ENCODE data around the gene LONP1. TPM values are rescaled to one million over a fixed set of nuclear protein-coding genes. Genes with fewer than 3 reads are reported as not detected.
A peak's percentile ranks its signal among the peaks of the same experiment; 100 is the strongest.

The LONP1 gene
- total RNA-seq, 6 experiments from 2014 or later: 67.9 to 86.0 (median 72.9) TPM

GRCh38 chr19:5681391-5682106 is 38.4 kb downstream of the LONP1 start:
- no peaks in the 10 kb centered on the region for H3K9me3 Mint-ChIP-seq
- no peak for DNase-seq
- TF ChIP-seq CTCF (IDR thresholded peaks at IDR 0.05): no peak
- H3K27me3 Mint-ChIP-seq (ENCODE audit: insufficient read depth): peaks cover 14% of the 10 kb centered on the region
- peak overlapping the region; percentile 70; the same call in 1 of the 2 replicates for H3K27ac Mint-ChIP-seq
- H3K4me1 Mint-ChIP-seq (ENCODE audit: low read depth): peaks cover 24% of the 10 kb centered on the region
- H3K4me3 Mint-ChIP-seq: peak overlapping the region; percentile 85
- no peaks in the 10 kb centered on the region for H3K36me3 Mint-ChIP-seq (ENCODE audit: low read depth)

- Mint-ChIP-seq H3K9me3 (no peaks in the 10 kb centered on the region), H3K36me3 (ENCODE audit: low read depth) (no peaks in the 10 kb centered on the region), H3K27me3 (ENCODE audit: insufficient read depth) (peaks cover 14% of the 10 kb centered on the region), H3K27ac (peak within 1 kb of the TSS; percentile 99), H3K4me3 (peak within 1 kb of the TSS; percentile 100), H3K4me1 (ENCODE audit: low read depth) (peaks cover 21% of the 10 kb centered on the region)
- DNase-seq: peak; percentile 98
- peak; percentile 10; the same call in 1 of the 2 replicates for TF ChIP-seq CTCF (IDR thresholded peaks at IDR 0.05)
Measured at GRCh38 chr19:5680437-5681368, 39.2 kb downstream of the LONP1 start, which contains the start of the genes HSD11B1L and MICOS13. HSD11B1L (plus strand) TSS chr19:5681027; CDS start chr19:5684833, 3,806 bp downstream. MICOS13 (minus strand) TSS chr19:5680516; CDS start chr19:5680486, 30 bp downstream.

- peak overlapping the region; percentile 99 for H3K27ac Mint-ChIP-seq
- peaks cover 21% of the 10 kb centered on the region for H3K4me1 Mint-ChIP-seq (ENCODE audit: low read depth)
- no peaks in the 10 kb centered on the region for H3K36me3 Mint-ChIP-seq (ENCODE audit: low read depth)
- TF ChIP-seq CTCF (IDR thresholded peaks at IDR 0.05): no peak
- no peak for DNase-seq
- peaks cover 17% of the 10 kb centered on the region for H3K27me3 Mint-ChIP-seq (ENCODE audit: insufficient read depth)
- H3K4me3 Mint-ChIP-seq: peak overlapping the region; percentile 100
- H3K9me3 Mint-ChIP-seq: no peaks in the 10 kb centered on the region
Measured at GRCh38 chr19:5680084-5680436, 39.9 kb downstream of the LONP1 start.

- no peaks in the 10 kb centered on the region for H3K9me3 Mint-ChIP-seq
- no peak for TF ChIP-seq CTCF (IDR thresholded peaks at IDR 0.05)
- no peak for DNase-seq
- peaks cover 21% of the 10 kb centered on the region for H3K4me1 Mint-ChIP-seq (ENCODE audit: low read depth)
- H3K27ac Mint-ChIP-seq: peak overlapping the region; percentile 99
- H3K36me3 Mint-ChIP-seq (ENCODE audit: low read depth): no peaks in the 10 kb centered on the region
- H3K4me3 Mint-ChIP-seq: peak overlapping the region; percentile 100
- peaks cover 16% of the 10 kb centered on the region for H3K27me3 Mint-ChIP-seq (ENCODE audit: insufficient read depth)
Measured at GRCh38 chr19:5679289-5680083, 40.5 kb downstream of the LONP1 start.

Measured in HFFc6 (cell line).